Activated CD8-positive, alpha-beta memory T cell treated with anti-CD3 and anti-CD28 coated beads, Interleukin-2, amount 50 U/mL, for 4 hours (primary cell): Measurements from ENCODE around the gene QTRT2.

ENCODE experiments used
- DNase-seq: peaks from one replicate; pipeline ENCODE4 v3.0.0-alpha.2; 2020

Gene QTRT2

GRCh38 chr3:114056130-114057010, at the start of gene QTRT2, which contains the start of gene CCDC191:
QTRT2 (plus strand) TSS chr3:114056737; CDS start chr3:114065258, 8,521 bp downstream.
CCDC191 (minus strand) TSS chr3:114056526; CDS start chr3:114056466, 60 bp downstream.
- peak; percentile 98 for DNase-seq

- no peak for DNase-seq
These were observed 45.3 kb upstream of the QTRT2 start for GRCh38 chr3:114011059-114011797.

- no peak for DNase-seq
These were observed 42.3 kb upstream of the QTRT2 start for GRCh38 chr3:114014211-114014610.

GRCh38 chr3:114019486-114019885, 37.1 kb upstream of the QTRT2 start:
- DNase-seq: no peak

- DNase-seq: no peak
These were observed 35.6 kb upstream of the QTRT2 start for GRCh38 chr3:114020907-114021306.

- DNase-seq: no peak
These were observed 34.3 kb upstream of the QTRT2 start for GRCh38 chr3:114022145-114022802.

GRCh38 chr3:114025451-114025850, 31.1 kb upstream of the QTRT2 start:
- DNase-seq: no peak

- no peak for DNase-seq
These were observed 30.2 kb upstream of the QTRT2 start for GRCh38 chr3:114026331-114026730.

- DNase-seq: no peak
These were observed 22.8 kb upstream of the QTRT2 start for GRCh38 chr3:114033721-114034120.

- DNase-seq: no peak
These were observed 22.3 kb upstream of the QTRT2 start for GRCh38 chr3:114034211-114034610.

- DNase-seq: no peak
These were observed 21.6 kb upstream of the QTRT2 start for GRCh38 chr3:114034787-114035545.

- no peak for DNase-seq
These were observed 20.6 kb upstream of the QTRT2 start for GRCh38 chr3:114035896-114036295.

- DNase-seq: no peak
These were observed 13.3 kb upstream of the QTRT2 start for GRCh38 chr3:114043205-114043604.

GRCh38 chr3:114052216-114052615, 4.3 kb upstream of the QTRT2 start:
- DNase-seq: no peak

GRCh38 chr3:114057011-114057347, 442 bp downstream of the QTRT2 start:
- no peak for DNase-seq

- no peak for DNase-seq
These were observed 2.1 kb downstream of the QTRT2 start for GRCh38 chr3:114058646-114059045.

- DNase-seq: no peak
These were observed 4.5 kb downstream of the QTRT2 start for GRCh38 chr3:114060906-114061655.

GRCh38 chr3:114067804-114068203, 11.3 kb downstream of the QTRT2 start:
- DNase-seq: no peak

GRCh38 chr3:114068336-114068735, 11.8 kb downstream of the QTRT2 start:
- no peak for DNase-seq

GRCh38 chr3:114071786-114072185, 15.2 kb downstream of the QTRT2 start:
- no peak for DNase-seq

GRCh38 chr3:114076711-114077110, 20.2 kb downstream of the QTRT2 start:
- DNase-seq: no peak

GRCh38 chr3:114078126-114078525, 21.6 kb downstream of the QTRT2 start:
- no peak for DNase-seq
